Mesendoderm (in vitro differentiated cells): Measurements from ENCODE around the gene RSPRY1.
"Not testable (repeated sequence)": the region's sequence is repeated elsewhere in the genome, so short reads cannot be mapped to it uniquely, and the experiment has no call there.

ENCODE experiments used
- DNase-seq: peaks from one replicate; pipeline ENCODE4 v3.0.0; 2013
- H2AK5ac ChIP-seq: 2 replicates; pipeline ENCODE4 v1.6.1; 2013; ENCODE audit warnings: low read length, inconsistent platforms
- H2BK120ac ChIP-seq: 2 replicates; pipeline ENCODE4 v1.6.1; 2013; ENCODE audit warnings: low read depth, mild to moderate bottlenecking, low read length, moderate library complexity, mixed read lengths
- H2BK15ac ChIP-seq: replicated peaks from 2 replicates; pipeline ENCODE4 v1.6.1; 2013; ENCODE audit warnings: low read depth, mild to moderate bottlenecking, moderate library complexity
- H2BK5ac ChIP-seq: 2 replicates; pipeline ENCODE4 v1.6.1; 2013; ENCODE audit warnings: low read length, inconsistent platforms
- H3K18ac ChIP-seq: 2 replicates; pipeline ENCODE4 v1.6.1; 2013; ENCODE audit warnings: mild to moderate bottlenecking, low read length, mixed read lengths
- H3K23ac ChIP-seq: one replicate; pipeline ENCODE4 v1.6.1; 2013; ENCODE audit warnings: low read length
- H3K27ac ChIP-seq: 2 replicates; pipeline ENCODE4 v1.5.1; 2013; ENCODE audit warnings: low read depth, mild to moderate bottlenecking, inconsistent platforms, low read length, moderate library complexity
- H3K27me3 ChIP-seq: 2 replicates; pipeline ENCODE4 v1.6.1; 2013; ENCODE audit warnings: low read length, control low read depth, mild to moderate bottlenecking, inconsistent platforms; ENCODE audit not compliant: insufficient read depth, poor library complexity
- H3K36me3 ChIP-seq: 2 replicates; pipeline ENCODE4 v1.6.1; 2013; ENCODE audit warnings: low read length, inconsistent platforms; ENCODE audit not compliant: control insufficient read depth, insufficient read depth
- H3K4ac ChIP-seq: one replicate; pipeline ENCODE4 v1.6.1; 2013; ENCODE audit warnings: low read depth, mild to moderate bottlenecking, low read length, moderate library complexity
- H3K4me1 ChIP-seq: 2 replicates; pipeline ENCODE4 v1.6.1; 2013; ENCODE audit warnings: low read depth, low read length, inconsistent platforms; ENCODE audit not compliant: control insufficient read depth
- H3K4me2 ChIP-seq: 2 replicates; pipeline ENCODE4 v1.6.1; 2013; ENCODE audit warnings: low read length
- H3K4me3 ChIP-seq: 2 replicates; pipeline ENCODE4 v1.5.1; 2013; ENCODE audit warnings: mild to moderate bottlenecking, low read length
- H3K56ac ChIP-seq: one replicate; pipeline ENCODE4 v1.6.1; 2013; ENCODE audit warnings: low read length
- H3K79me1 ChIP-seq: 2 replicates; pipeline ENCODE4 v1.6.1; 2013; ENCODE audit warnings: low read length, inconsistent platforms
- H3K79me2 ChIP-seq: 2 replicates; pipeline ENCODE4 v1.6.1; 2013; ENCODE audit warnings: mild to moderate bottlenecking, low read length; ENCODE audit not compliant: control insufficient read depth, insufficient read depth
- H3K9ac ChIP-seq: 2 replicates; pipeline ENCODE4 v1.6.1; 2013; ENCODE audit warnings: low read length, inconsistent platforms
- H4K5ac ChIP-seq: one replicate; pipeline ENCODE4 v1.6.1; 2013; ENCODE audit warnings: low read length
- H4K8ac ChIP-seq: one replicate; pipeline ENCODE4 v1.6.1; 2013; ENCODE audit warnings: low read depth, mild to moderate bottlenecking, control low read depth, low read length, moderate library complexity
- WGBS: extraction: QIAGEN DNeasy Blood & Tissue Kit; methylation state at CpG from one replicate; pipeline ENCODE4 v1.1.7; 2013; ENCODE audit warnings: low lambda C conversion rate, missing lambda C conversion rate; ENCODE audit not compliant: insufficient coverage; ENCODE audit errors: extremely low coverage; 5-methylcytosine and 5-hydroxymethylcytosine counted together

RSPRY1 gene

DNA sequence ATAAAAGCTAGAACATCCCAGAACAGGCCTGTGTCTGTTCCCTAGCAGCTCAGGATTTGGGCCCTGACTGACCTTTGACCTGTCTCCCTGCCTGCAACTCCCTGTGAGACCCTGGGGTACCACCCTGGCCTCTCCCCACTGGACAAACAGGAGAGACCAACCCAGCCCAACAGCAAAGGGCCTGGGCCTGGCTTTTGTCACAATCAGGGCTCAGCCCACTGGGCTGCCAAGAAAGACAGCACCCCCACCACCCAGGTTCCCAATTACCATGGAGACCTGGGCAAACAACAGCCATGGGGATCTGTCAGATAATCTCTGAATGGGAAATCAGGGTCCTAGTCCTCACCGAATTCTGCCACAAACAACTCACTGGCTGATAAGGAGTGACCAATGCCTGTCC is 87.2 kb downstream of the RSPRY1 start:
- Histone ChIP-seq H3K4me1 (no peaks in the 10 kb centered on the region), H2BK5ac (no peak overlapping the region), H2BK120ac (no peak overlapping the region), H2AK5ac (no peak overlapping the region), H3K56ac (no peak overlapping the region), H3K27me3 (no peaks in the 10 kb centered on the region), H3K79me2 (no peaks in the 10 kb centered on the region), H3K23ac (no peak overlapping the region), H2BK15ac (no peak overlapping the region), H3K79me1 (no peaks in the 10 kb centered on the region), H3K4me3 (no peak overlapping the region), H3K36me3 (no peaks in the 10 kb centered on the region), H3K9ac (no peak overlapping the region), H4K8ac (no peak overlapping the region), H4K5ac (no peak overlapping the region), H3K27ac (peak overlapping the region; percentile 11), H3K4ac (no peak overlapping the region), H3K18ac (no peak overlapping the region), H3K4me2 (no peak overlapping the region)
- peak; percentile 87 for DNase-seq
- no CpG with 5 or more reads among the region's 1 CpG for WGBS

GRCh38 chr16:57273826-57274225 is 87.7 kb downstream of the RSPRY1 start:
- Histone ChIP-seq H3K4me3 (no peak overlapping the region), H3K18ac (no peak overlapping the region), H3K79me1 (no peaks in the 10 kb centered on the region), H4K5ac (no peak overlapping the region), H3K9ac (no peak overlapping the region), H3K79me2 (no peaks in the 10 kb centered on the region), H3K4me1 (no peaks in the 10 kb centered on the region), H2BK5ac (no peak overlapping the region), H3K56ac (no peak overlapping the region), H2AK5ac (no peak overlapping the region), H4K8ac (no peak overlapping the region), H3K23ac (no peak overlapping the region), H3K27me3 (no peaks in the 10 kb centered on the region), H3K4me2 (no peak overlapping the region), H2BK120ac (no peak overlapping the region), H3K36me3 (no peaks in the 10 kb centered on the region), H2BK15ac (no peak overlapping the region), H3K27ac (no peak overlapping the region), H3K4ac (no peak overlapping the region)
- DNase-seq: no peak
- no CpG with 5 or more reads among the region's 5 CpGs for WGBS

- H2BK5ac ChIP-seq, H3K36me3 ChIP-seq, H3K4me3 ChIP-seq, H3K27ac ChIP-seq, H2BK120ac ChIP-seq, H3K4me2 ChIP-seq, H3K56ac ChIP-seq, H3K79me1 ChIP-seq, H3K27me3 ChIP-seq, H2BK15ac ChIP-seq, H3K79me2 ChIP-seq, H2AK5ac ChIP-seq, H3K4ac ChIP-seq, H3K4me1 ChIP-seq, H3K18ac ChIP-seq, H4K8ac ChIP-seq, H4K5ac ChIP-seq, DNase-seq, H3K23ac ChIP-seq, H3K9ac ChIP-seq: not testable (repeated sequence)
- WGBS: no CpG with 5 or more reads among the region's 5 CpGs
These were observed 89.8 kb downstream of the RSPRY1 start for GRCh38 chr16:57275946-57276345.

DNA sequence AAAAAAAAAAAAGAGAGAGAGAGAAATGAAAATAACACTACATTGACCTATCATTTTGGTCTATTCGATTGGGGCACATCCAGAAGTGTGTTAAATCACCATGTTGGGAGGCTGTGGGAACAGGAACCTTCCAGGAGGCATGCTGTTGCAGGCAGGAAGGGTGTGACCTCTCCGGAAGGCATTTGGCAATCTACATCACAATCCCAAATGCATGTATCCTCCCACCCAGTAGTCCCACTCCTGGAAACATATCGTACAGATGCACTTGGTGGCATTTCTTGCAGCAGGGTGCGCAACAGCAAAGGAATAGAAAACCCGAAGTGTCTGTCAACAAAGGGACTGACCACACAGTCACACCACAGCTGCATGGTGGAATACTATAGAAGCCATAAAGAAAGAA is 90.5 kb downstream of the RSPRY1 start:
- Histone ChIP-seq H4K5ac (no peak overlapping the region), H3K4ac (no peak overlapping the region), H3K23ac (no peak overlapping the region), H4K8ac (no peak overlapping the region), H3K18ac (no peak overlapping the region), H3K4me1 (no peaks in the 10 kb centered on the region), H3K4me2 (no peak overlapping the region), H2AK5ac (no peak overlapping the region), H3K56ac (no peak overlapping the region), H2BK15ac (no peak overlapping the region), H3K27ac (no peak overlapping the region), H3K4me3 (no peak overlapping the region), H3K79me2 (no peaks in the 10 kb centered on the region), H2BK5ac (no peak overlapping the region), H3K36me3 (no peaks in the 10 kb centered on the region), H3K27me3 (no peaks in the 10 kb centered on the region), H3K79me1 (no peaks in the 10 kb centered on the region), H2BK120ac (no peak overlapping the region), H3K9ac (no peak overlapping the region)
- no peak for DNase-seq
- no CpG with 5 or more reads among the region's 5 CpGs for WGBS

DNA sequence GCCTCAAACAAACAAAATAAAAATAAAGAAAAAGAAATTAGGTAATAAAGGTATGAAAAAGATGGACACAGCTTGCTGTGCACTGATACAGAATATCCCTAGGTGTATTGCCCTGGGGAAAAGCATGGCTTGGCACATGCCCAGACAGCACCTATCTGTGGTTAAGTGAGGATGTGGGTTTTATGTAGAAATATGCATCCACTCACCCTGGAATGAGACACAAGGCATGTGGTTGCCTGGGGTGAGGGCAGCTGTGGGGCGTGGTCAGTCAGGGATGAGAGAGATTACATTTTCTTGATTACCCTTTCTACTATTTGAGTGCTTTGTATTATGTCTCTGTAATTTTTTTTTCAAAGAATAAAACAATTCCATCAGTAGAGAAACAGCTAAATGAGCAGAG is 91.5 kb downstream of the RSPRY1 start:
- no peak overlapping the region for H4K5ac ChIP-seq
- H3K4ac ChIP-seq: no peak overlapping the region
- no peak overlapping the region for H2AK5ac ChIP-seq
- no peak for DNase-seq
- no peak overlapping the region for H3K4me3 ChIP-seq
- no peak overlapping the region for H3K23ac ChIP-seq
- H3K79me1 ChIP-seq: no peaks in the 10 kb centered on the region
- no peaks in the 10 kb centered on the region for H3K27me3 ChIP-seq
- no peak overlapping the region for H3K18ac ChIP-seq
- no peaks in the 10 kb centered on the region for H3K79me2 ChIP-seq
- H2BK15ac ChIP-seq: no peak overlapping the region
- no peaks in the 10 kb centered on the region for H3K36me3 ChIP-seq
- H2BK5ac ChIP-seq: no peak overlapping the region
- no peak overlapping the region for H3K4me2 ChIP-seq
- no peak overlapping the region for H3K27ac ChIP-seq
- no CpG with 5 or more reads among the region's 1 CpG for WGBS
- H3K4me1 ChIP-seq: no peaks in the 10 kb centered on the region
- no peak overlapping the region for H2BK120ac ChIP-seq
- no peak overlapping the region for H3K9ac ChIP-seq
- no peak overlapping the region for H4K8ac ChIP-seq
- no peak overlapping the region for H3K56ac ChIP-seq

DNA sequence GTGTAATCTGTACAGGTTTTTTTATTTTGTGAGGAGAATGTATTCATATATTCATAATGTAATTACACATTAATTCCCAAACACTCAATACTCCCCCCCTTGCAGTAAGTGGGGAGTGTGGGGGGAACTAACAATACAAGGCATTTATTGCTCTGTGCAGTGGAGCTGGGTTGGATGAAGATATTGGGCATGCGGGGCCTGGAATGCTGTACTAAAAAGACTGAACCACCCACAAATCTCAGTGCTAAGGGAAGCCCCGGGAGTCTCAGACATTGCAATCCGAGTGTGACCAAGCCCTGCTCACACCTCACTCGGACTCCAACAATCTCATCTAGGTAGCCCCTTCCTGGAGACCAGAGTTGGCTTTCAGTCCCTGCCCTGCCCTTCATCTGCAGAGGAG is 92.4 kb downstream of the RSPRY1 start:
- Histone ChIP-seq H3K27me3 (peaks cover 2% of the 10 kb centered on the region), H3K36me3 (no peaks in the 10 kb centered on the region), H3K4ac (no peak overlapping the region), H3K9ac (no peak overlapping the region), H3K79me2 (no peaks in the 10 kb centered on the region), H2AK5ac (no peak overlapping the region), H4K5ac (no peak overlapping the region), H3K27ac (no peak overlapping the region), H3K4me1 (no peaks in the 10 kb centered on the region), H4K8ac (no peak overlapping the region), H3K18ac (no peak overlapping the region), H3K4me3 (no peak overlapping the region), H2BK120ac (no peak overlapping the region), H3K23ac (no peak overlapping the region), H2BK5ac (no peak overlapping the region), H3K56ac (no peak overlapping the region), H3K4me2 (no peak overlapping the region), H3K79me1 (no peaks in the 10 kb centered on the region), H2BK15ac (no peak overlapping the region)
- DNase-seq: no peak
- no CpG with 5 or more reads among the region's 4 CpGs for WGBS
